IMR-90 (cell line): ENCODE results near the gene AMPD3. TPM values are rescaled to one million over a fixed set of nuclear protein-coding genes. Genes with fewer than 3 reads are reported as not detected.

Experiments used
- ATAC-seq: fragments of 200-7000 bp; cut with Tn5 transposase; 2 replicates; pipeline ENCODE4 v1.9.1; 2020; ENCODE audit warnings: low read depth, mild to moderate bottlenecking, moderate library complexity
- BruUV-seq: library from RNA; stranded (reverse); fragments of 400-500 nt; replicated peaks from 2 replicates; lab custom pipeline; 2021; lab: Mats Ljungman, UMichigan
- CTCF ChIA-PET: fragments of 300-600 bp; formaldehyde crosslinking; extraction: SDS; loops from one replicate; lab custom pipeline; 2021; ENCODE audit warnings: antibody characterized with exemption; lab: Yijun Ruan, JAX
- POLR2A ChIA-PET: fragments of 300-600 bp; sonication (Branson Sonifier 250); formaldehyde crosslinking; loops from one replicate; lab custom pipeline; 2022; ENCODE audit warnings: antibody characterized with exemption; ENCODE audit not compliant: unreplicated experiment; lab: Charles Lee
- DNase-seq: peaks from one replicate; pipeline ENCODE4 v3.0.0; 2013
- H2AFZ ChIP-seq: replicated peaks from 2 replicates; pipeline ENCODE3; 2013; ENCODE audit warnings: low read length, mild to moderate bottlenecking; ENCODE audit not compliant: poor library complexity
- H2AK5ac ChIP-seq: 2 replicates; pipeline ENCODE4 v1.6.1; 2013; ENCODE audit warnings: low read depth, low read length, inconsistent platforms
- H2AK9ac ChIP-seq: replicated peaks from 2 replicates; pipeline ENCODE3; 2013; ENCODE audit warnings: mild to moderate bottlenecking, low read depth, low read length, moderate library complexity; ENCODE audit not compliant: poor library complexity
- H2BK120ac ChIP-seq: 2 replicates; pipeline ENCODE4 v1.6.1; 2013; ENCODE audit warnings: low read depth, low read length, inconsistent platforms
- H2BK15ac ChIP-seq: 3 replicates; pipeline ENCODE4 v1.6.1; 2013; ENCODE audit warnings: low read depth, low read length, inconsistent platforms
- H2BK20ac ChIP-seq: 2 replicates; pipeline ENCODE4 v1.6.1; 2013; ENCODE audit warnings: low read depth, mild to moderate bottlenecking, inconsistent platforms, low read length, moderate library complexity
- H2BK5ac ChIP-seq: 2 replicates; pipeline ENCODE4 v1.6.1; 2013; ENCODE audit warnings: mild to moderate bottlenecking, low read depth, low read length, inconsistent platforms; ENCODE audit not compliant: poor library complexity, severe bottlenecking
- H3K14ac ChIP-seq: replicated peaks from 2 replicates; pipeline ENCODE4 v1.6.1; 2013; ENCODE audit warnings: low read depth, low read length, inconsistent platforms
- H3K18ac ChIP-seq: 2 replicates; pipeline ENCODE4 v1.6.1; 2013; ENCODE audit warnings: low read depth, low read length, control low read depth
- H3K23ac ChIP-seq: 2 replicates; pipeline ENCODE4 v1.6.1; 2013; ENCODE audit warnings: low read depth, low read length, inconsistent platforms
- H3K27ac ChIP-seq: 2 replicates; pipeline ENCODE4 v1.5.1; 2013; ENCODE audit warnings: mild to moderate bottlenecking, control low read depth, low read length; ENCODE audit not compliant: insufficient read depth
- H3K27me3 ChIP-seq: 2 replicates; pipeline ENCODE4 v1.6.1; 2013; ENCODE audit warnings: low read length; ENCODE audit not compliant: control insufficient read depth, insufficient read depth
- H3K36me3 ChIP-seq: 2 replicates; pipeline ENCODE4 v1.6.1; 2013; ENCODE audit warnings: low read length, mixed read lengths; ENCODE audit not compliant: control insufficient read depth, insufficient read depth
- H3K4ac ChIP-seq: 2 replicates; pipeline ENCODE4 v1.6.1; 2013; ENCODE audit warnings: low read depth, low read length, inconsistent platforms
- H3K4me1 ChIP-seq: 2 replicates; pipeline ENCODE4 v1.6.1; 2013; ENCODE audit warnings: low read length, mixed read lengths; ENCODE audit not compliant: control insufficient read depth, insufficient read depth
- H3K4me2 ChIP-seq: 2 replicates; pipeline ENCODE4 v1.6.1; 2013; ENCODE audit warnings: low read depth, mild to moderate bottlenecking, control low read depth, low read length, moderate library complexity
- H3K4me3 ChIP-seq: 2 replicates; pipeline ENCODE4 v1.5.1; 2013; ENCODE audit warnings: low read depth, mild to moderate bottlenecking, control low read depth, low read length, moderate library complexity; ENCODE audit not compliant: insufficient read depth
- H3K56ac ChIP-seq: 2 replicates; pipeline ENCODE4 v1.6.1; 2013; ENCODE audit warnings: low read length, inconsistent platforms; ENCODE audit not compliant: insufficient read depth; ENCODE audit errors: extremely low read depth
- H3K79me1 ChIP-seq, 2 experiments: 2 replicates each; pipeline ENCODE4 v1.6.1; 2013; ENCODE audit warnings: low read length in 2 of 2, inconsistent platforms in 1 of 2, low read depth in 1 of 2
- H3K9ac ChIP-seq: 2 replicates; pipeline ENCODE4 v1.6.1; 2013; ENCODE audit warnings: low read depth, low read length, control low read depth
- H3K9me1 ChIP-seq: 2 replicates; pipeline ENCODE4 v1.6.1; 2013; ENCODE audit warnings: low read length, inconsistent platforms; ENCODE audit not compliant: insufficient read depth
- H3K9me3 ChIP-seq: 2 replicates; pipeline ENCODE4 v1.6.1; 2013; ENCODE audit warnings: low read length; ENCODE audit not compliant: control insufficient read depth, insufficient read depth
- H4K20me1 ChIP-seq: 2 replicates; pipeline ENCODE4 v1.6.1; 2013; ENCODE audit warnings: low read length, inconsistent platforms; ENCODE audit not compliant: insufficient read depth
- H4K5ac ChIP-seq: 2 replicates; pipeline ENCODE4 v1.6.1; 2013; ENCODE audit warnings: mild to moderate bottlenecking, low read depth, low read length, control low read depth
- H4K8ac ChIP-seq, 2 experiments: 2 replicates each; pipeline ENCODE4 v1.6.1; 2013; ENCODE audit warnings: low read depth in 2 of 2, low read length in 2 of 2, control low read depth in 1 of 2, inconsistent platforms in 1 of 2
- H4K91ac ChIP-seq: 2 replicates; pipeline ENCODE4 v1.6.1; 2013; ENCODE audit warnings: low read depth, low read length, inconsistent platforms; ENCODE audit not compliant: insufficient read depth
- BHLHE40 ChIP-seq: fragments of 150-350 bp; IDR thresholded peaks from 2 replicates; pipeline ENCODE4 v1.6.1; 2016; ENCODE audit warnings: mild to moderate bottlenecking, low read depth, low read length
- CEBPB ChIP-seq: IDR thresholded peaks from 2 replicates; pipeline ENCODE4 v1.6.1; 2012; ENCODE audit warnings: low read depth, low read length, improper control_type of control experiment
- CHD1 ChIP-seq: IDR thresholded peaks from 2 replicates; pipeline ENCODE4 v1.6.1; 2012; ENCODE audit warnings: low read depth, low read length, improper control_type of control experiment
- ELK1 ChIP-seq: fragments of 150-350 bp; IDR thresholded peaks from 2 replicates; pipeline ENCODE4 v1.6.1; 2016; ENCODE audit warnings: low read depth, mild to moderate bottlenecking, low read length, moderate library complexity, borderline replicate concordance
- FOS ChIP-seq: fragments of 150-350 bp; IDR thresholded peaks from 2 replicates; pipeline ENCODE4 v1.6.1; 2016; ENCODE audit warnings: low read depth, low read length
- MAFK ChIP-seq: IDR thresholded peaks from 2 replicates; pipeline ENCODE4 v1.6.1; 2012; ENCODE audit warnings: low read depth, low read length, improper control_type of control experiment
- MAZ ChIP-seq: IDR thresholded peaks from 2 replicates; pipeline ENCODE4 v1.6.1; 2012; ENCODE audit warnings: low read depth, mild to moderate bottlenecking, low read length, improper control_type of control experiment, moderate library complexity, borderline replicate concordance
- MXI1 ChIP-seq: IDR thresholded peaks from 2 replicates; pipeline ENCODE4 v1.6.1; 2012; ENCODE audit warnings: low read depth, mild to moderate bottlenecking, low read length, moderate library complexity, borderline replicate concordance
- NFE2L2 ChIP-seq: fragments of 150-350 bp; IDR thresholded peaks from 2 replicates; pipeline ENCODE4 v1.6.1; 2016; ENCODE audit warnings: low read depth, mild to moderate bottlenecking, low read length
- POLR2A ChIP-seq: IDR thresholded peaks from 2 replicates; pipeline ENCODE4 v1.6.1; 2012; ENCODE audit warnings: mild to moderate bottlenecking, low read depth, low read length
- RAD21 ChIP-seq: IDR thresholded peaks from 2 replicates; pipeline ENCODE4 v1.6.1; 2012; ENCODE audit warnings: low read length, improper control_type of control experiment
- RCOR1 ChIP-seq: IDR thresholded peaks from 2 replicates; pipeline ENCODE4 v1.6.1; 2012; ENCODE audit warnings: mild to moderate bottlenecking, low read length, improper control_type of control experiment; ENCODE audit not compliant: insufficient replicate concordance
- RFX5 ChIP-seq: IDR thresholded peaks from 2 replicates; pipeline ENCODE4 v1.8.0; 2012; ENCODE audit warnings: low read depth, mild to moderate bottlenecking, low read length, moderate library complexity
- SMC3 ChIP-seq: fragments of 150-350 bp; IDR thresholded peaks from 2 replicates; pipeline ENCODE4 v1.6.1; 2016; ENCODE audit warnings: low read depth, mild to moderate bottlenecking, antibody characterized with exemption, low read length, moderate library complexity
- WGBS, 2 experiments: methylation state at CpG; one replicate each; pipeline versions ENCODE4 v1.1.5 to v1.1.7; 2013; ENCODE audit warnings: missing lambda C conversion rate in 2 of 2; ENCODE audit not compliant: insufficient read length in 1 of 2; ENCODE audit errors: extremely low coverage in 2 of 2; 5-methylcytosine and 5-hydroxymethylcytosine counted together
- dilution Hi-C: fragments of 300-500 bp; cut with HindIII; formaldehyde crosslinking; loops from one replicate; pipeline ENCODE4 v1.14.3; 2018; ENCODE audit warnings: low sequenced_read_pairs; ENCODE audit not compliant: unreplicated experiment
- in situ Hi-C: fragments of 300-500 bp; cut with MboI; formaldehyde crosslinking; loops from 3 replicates; pipeline ENCODE4 v1.14.3; 2019; ENCODE audit warnings: low sequenced_read_pairs, inconsistent platforms, mixed read lengths
- intact Hi-C: fragments of 100-400 bp; cut with micrococcal nuclease; formaldehyde crosslinking; loops from 2 replicates; pipeline ENCODE4 v1.10.0; 2022
- polyA plus RNA-seq, 3 experiments: library from polyadenylated mRNA; depleted of rRNA; stranded (reverse); fragments of >200 nt; gene quantifications; 2 replicates each; pipeline ENCODE4 v1.2.3, GENCODE V29; 2012; ENCODE audit warnings: low replicate concordance in 1 of 3
- total RNA-seq: library from RNA; depleted of rRNA; stranded (reverse); fragments of >200 nt; gene quantifications from 2 replicates; pipeline ENCODE4 v1.2.3, GENCODE V29; 2012
- TF ChIP-seq, protein P1 (sequence below): conservative IDR thresholded peaks from 2 replicates; pipeline ENCODE4 v1.5.1; 2012; ENCODE audit warnings: mild to moderate bottlenecking, low read depth, low read length, improper control_type of control experiment
- TF ChIP-seq, protein P2 (sequence below): fragments of 150-350 bp; IDR thresholded peaks from 2 replicates; pipeline ENCODE4 v1.6.1; 2017; ENCODE audit warnings: mild to moderate bottlenecking, antibody characterized with exemption, low read length, low read depth

Gene AMPD3
- total and polyA plus RNA-seq, 2 of the 4 experiments (the other 2 are of a cell fraction): 8.6 to 12.1 TPM

- no peak overlapping the region for H3K4ac ChIP-seq
- H3K23ac ChIP-seq: no peak overlapping the region
- H3K79me1 ChIP-seq: no peaks in the 10 kb centered on the region
- no peak overlapping the region for H3K18ac ChIP-seq
- H3K27me3 ChIP-seq: no peaks in the 10 kb centered on the region
- ATAC-seq (no peak), DNase-seq (no peak)
- TF ChIP-seq RFX5: no peak
- no peak for TF ChIP-seq RCOR1
- TF ChIP-seq FOS: no peak
- TF ChIP-seq SMC3: no peak
- no peak for TF ChIP-seq ELK1
- TF ChIP-seq MXI1: no peak
- TF ChIP-seq RAD21: no peak
- TF ChIP-seq, protein P1, sequence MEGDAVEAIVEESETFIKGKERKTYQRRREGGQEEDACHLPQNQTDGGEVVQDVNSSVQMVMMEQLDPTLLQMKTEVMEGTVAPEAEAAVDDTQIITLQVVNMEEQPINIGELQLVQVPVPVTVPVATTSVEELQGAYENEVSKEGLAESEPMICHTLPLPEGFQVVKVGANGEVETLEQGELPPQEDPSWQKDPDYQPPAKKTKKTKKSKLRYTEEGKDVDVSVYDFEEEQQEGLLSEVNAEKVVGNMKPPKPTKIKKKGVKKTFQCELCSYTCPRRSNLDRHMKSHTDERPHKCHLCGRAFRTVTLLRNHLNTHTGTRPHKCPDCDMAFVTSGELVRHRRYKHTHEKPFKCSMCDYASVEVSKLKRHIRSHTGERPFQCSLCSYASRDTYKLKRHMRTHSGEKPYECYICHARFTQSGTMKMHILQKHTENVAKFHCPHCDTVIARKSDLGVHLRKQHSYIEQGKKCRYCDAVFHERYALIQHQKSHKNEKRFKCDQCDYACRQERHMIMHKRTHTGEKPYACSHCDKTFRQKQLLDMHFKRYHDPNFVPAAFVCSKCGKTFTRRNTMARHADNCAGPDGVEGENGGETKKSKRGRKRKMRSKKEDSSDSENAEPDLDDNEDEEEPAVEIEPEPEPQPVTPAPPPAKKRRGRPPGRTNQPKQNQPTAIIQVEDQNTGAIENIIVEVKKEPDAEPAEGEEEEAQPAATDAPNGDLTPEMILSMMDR: no peak
- no peak for TF ChIP-seq CHD1
- TF ChIP-seq NFE2L2: no peak
- TF ChIP-seq BHLHE40: no peak
- TF ChIP-seq, protein P2, sequence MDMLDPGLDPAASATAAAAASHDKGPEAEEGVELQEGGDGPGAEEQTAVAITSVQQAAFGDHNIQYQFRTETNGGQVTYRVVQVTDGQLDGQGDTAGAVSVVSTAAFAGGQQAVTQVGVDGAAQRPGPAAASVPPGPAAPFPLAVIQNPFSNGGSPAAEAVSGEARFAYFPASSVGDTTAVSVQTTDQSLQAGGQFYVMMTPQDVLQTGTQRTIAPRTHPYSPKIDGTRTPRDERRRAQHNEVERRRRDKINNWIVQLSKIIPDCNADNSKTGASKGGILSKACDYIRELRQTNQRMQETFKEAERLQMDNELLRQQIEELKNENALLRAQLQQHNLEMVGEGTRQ: no peak
- no peak for TF ChIP-seq MAZ
- TF ChIP-seq POLR2A: no peak
- TF ChIP-seq CEBPB: no peak
- TF ChIP-seq MAFK: no peak
- H3K9me1 ChIP-seq: no peaks in the 10 kb centered on the region
- no peak overlapping the region for H3K56ac ChIP-seq
- H2BK15ac ChIP-seq: no peak overlapping the region
- intact Hi-C loops: no loop called here
- CTCF ChIA-PET: no interaction called here
- no peaks in the 10 kb centered on the region for H4K20me1 ChIP-seq
- H2AK9ac ChIP-seq: no peak overlapping the region
- H2AK5ac ChIP-seq: no peak overlapping the region
- no peak overlapping the region for H3K4me2 ChIP-seq
- no peak overlapping the region for H3K27ac ChIP-seq
- H2BK20ac ChIP-seq: no peak overlapping the region
- H2BK5ac ChIP-seq: no peak overlapping the region
- H3K9ac ChIP-seq: no peak overlapping the region
- dilution Hi-C loops: no loop called here
- no peaks in the 10 kb centered on the region for H3K36me3 ChIP-seq
- no peak overlapping the region for H3K14ac ChIP-seq
- no peak overlapping the region for H2BK120ac ChIP-seq
- no peaks in the 10 kb centered on the region for H3K9me3 ChIP-seq
- in situ Hi-C loops: no loop called here
- peaks cover 4% of the 10 kb centered on the region for H3K4me1 ChIP-seq
- no peak overlapping the region for H4K5ac ChIP-seq
- H3K4me3 ChIP-seq: no peak overlapping the region
- H4K8ac ChIP-seq: no peak overlapping the region
- H4K91ac ChIP-seq: no peak overlapping the region
- BruUV-seq: no TSS peak
- no peak overlapping the region for H2AFZ ChIP-seq
- 76% methylated on average over 2 of the region's 7 CpGs; no CpG with 5 or more reads in 1 of the 2 experiments for WGBS, 2 experiments
- POLR2A ChIA-PET: no interaction called here
Measured at GRCh38 chr11:10415817-10416392, 39.2 kb upstream of the AMPD3 start.
